Endothelial cell of hepatic sinusoid (primary cell): Measurements from ENCODE around the gene INF2.
"Not testable (repeated sequence)": the region's sequence is repeated elsewhere in the genome, so short reads cannot be mapped to it uniquely, and the experiment has no call there.

Source experiments
- in situ Hi-C: cut with HindIII; loops from 2 replicates; pipeline ENCODE4 v1.10.0; 2017; ENCODE audit warnings: low sequenced_read_pairs

INF2 gene

GRCh38 chr14:104746071-104746545 lies 56.7 kb downstream of the INF2 start:
- in situ Hi-C loops = no loop called here

- in situ Hi-C loops = no loop called here
Observed at GRCh38 chr14:104746934-104747481, 57.6 kb downstream of the INF2 start.

- in situ Hi-C loops = no loop called here
Observed at GRCh38 chr14:104747876-104748275, 58.5 kb downstream of the INF2 start.

GRCh38 chr14:104749111-104749649 lies 59.8 kb downstream of the INF2 start:
- in situ Hi-C loops = no loop called here

- in situ Hi-C loops = no loop called here
Observed at GRCh38 chr14:104750056-104750752, 60.8 kb downstream of the INF2 start.

- in situ Hi-C loops = not testable (repeated sequence)
Observed at GRCh38 chr14:104750753-104751057, 61.3 kb downstream of the INF2 start.

GRCh38 chr14:104751539-104752422 lies 62.4 kb downstream of the INF2 start:
- in situ Hi-C loops = no loop called here

GRCh38 chr14:104752423-104752734 lies 63.0 kb downstream of the INF2 start:
- in situ Hi-C loops = no loop called here

GRCh38 chr14:104752735-104753527 lies 63.5 kb downstream of the INF2 start, which contains the start of gene SIVA1:
SIVA1 (plus strand) TSS chr14:104753147; CDS start chr14:104753202, 55 bp downstream.
- in situ Hi-C loops = no loop called here

GRCh38 chr14:104753528-104754212 lies 64.3 kb downstream of the INF2 start:
- in situ Hi-C loops = no loop called here

- in situ Hi-C loops = no loop called here
Observed at GRCh38 chr14:104754213-104754851, 64.9 kb downstream of the INF2 start.

- in situ Hi-C loops = no loop called here
Observed at GRCh38 chr14:104755621-104756020, 66.2 kb downstream of the INF2 start.

GRCh38 chr14:104756477-104757237 lies 67.2 kb downstream of the INF2 start:
- in situ Hi-C loops = no loop called here

GRCh38 chr14:104757238-104757585 lies 67.8 kb downstream of the INF2 start:
- in situ Hi-C loops = no loop called here

GRCh38 chr14:104757681-104758392 lies 68.4 kb downstream of the INF2 start:
- in situ Hi-C loops = no loop called here

GRCh38 chr14:104758981-104759969 lies 69.9 kb downstream of the INF2 start:
- in situ Hi-C loops = no loop called here

GRCh38 chr14:104765517-104765916 lies 76.1 kb downstream of the INF2 start:
- in situ Hi-C loops = no loop called here
